ENCODE data around the gene CCDC9.
"Not testable (repeated sequence)": the region's sequence is repeated elsewhere in the genome, so short reads cannot be mapped to it uniquely, and the experiment has no call there.

The CCDC9 gene

GRCh38 chr19:47261946-47262793 is 5.8 kb downstream of the CCDC9 start:
- DNase-seq = not testable (repeated sequence)

GRCh38 chr19:47264629-47265028 is 8.3 kb downstream of the CCDC9 start:
- DNase-seq = no peak

- no peak for DNase-seq
These were observed 10.1 kb downstream of the CCDC9 start for GRCh38 chr19:47266401-47266941.

GRCh38 chr19:47267350-47267759 is 11.0 kb downstream of the CCDC9 start:
- DNase-seq = no peak

- DNase-seq = no peak
These were observed 11.7 kb downstream of the CCDC9 start for GRCh38 chr19:47268028-47268427.

GRCh38 chr19:47269596-47269995 is 13.3 kb downstream of the CCDC9 start:
- no peak for DNase-seq

GRCh38 chr19:47270408-47270807 is 14.1 kb downstream of the CCDC9 start:
- no peak for DNase-seq

- no peak for DNase-seq
These were observed 15.6 kb downstream of the CCDC9 start for GRCh38 chr19:47271949-47272348.

- DNase-seq = no peak
These were observed 16.4 kb downstream of the CCDC9 start for GRCh38 chr19:47272448-47273312.

GRCh38 chr19:47273313-47274070 is 17.2 kb downstream of the CCDC9 start:
- peak; percentile 91 for DNase-seq

- peak; percentile 96 for DNase-seq
These were observed 18.0 kb downstream of the CCDC9 start, which contains the start of gene INAFM1 for GRCh38 chr19:47274071-47274890. TSS of gene INAFM1 (plus strand) at chr19:47274885. CDS start at chr19:47274920, 35 bp downstream.

GRCh38 chr19:47274891-47275761 is 18.8 kb downstream of the CCDC9 start:
- DNase-seq = peak; percentile 62

GRCh38 chr19:47275791-47276461 is 19.6 kb downstream of the CCDC9 start:
- peak; percentile 75 for DNase-seq

GRCh38 chr19:47276513-47276912 is 20.2 kb downstream of the CCDC9 start:
- not testable (repeated sequence) for DNase-seq

- DNase-seq = peak; percentile 62
These were observed 24.0 kb downstream of the CCDC9 start for GRCh38 chr19:47280183-47280797.

- DNase-seq = peak; percentile 43
These were observed 27.2 kb downstream of the CCDC9 start for GRCh38 chr19:47283405-47284059.

GRCh38 chr19:47284324-47284899 is 28.1 kb downstream of the CCDC9 start:
- DNase-seq = peak; percentile 70

GRCh38 chr19:47296036-47296435 is 39.7 kb downstream of the CCDC9 start:
- DNase-seq = peak; percentile 94

GRCh38 chr19:47300867-47301266 is 44.5 kb downstream of the CCDC9 start:
- DNase-seq = not testable (repeated sequence)

Measured in NCI-H69 (cell line).